IMR-90 (cell line): ENCODE data around the gene FRYL. TPM values are rescaled to one million over a fixed set of nuclear protein-coding genes. Genes with fewer than 3 reads are reported as not detected.

Experiments used
- ATAC-seq: fragments of 200-7000 bp; cut with Tn5 transposase; 2 replicates; pipeline ENCODE4 v1.9.1; 2020; ENCODE audit warnings: low read depth, mild to moderate bottlenecking, moderate library complexity
- BruUV-seq: library from RNA; stranded (reverse); fragments of 400-500 nt; replicated peaks from 2 replicates; lab custom pipeline; 2021; lab: Mats Ljungman, UMichigan
- CTCF ChIA-PET: fragments of 300-600 bp; formaldehyde crosslinking; extraction: SDS; loops from one replicate; lab custom pipeline; 2021; ENCODE audit warnings: antibody characterized with exemption; lab: Yijun Ruan, JAX
- POLR2A ChIA-PET: fragments of 300-600 bp; sonication (Branson Sonifier 250); formaldehyde crosslinking; loops from one replicate; lab custom pipeline; 2022; ENCODE audit warnings: antibody characterized with exemption; ENCODE audit not compliant: unreplicated experiment; lab: Charles Lee
- DNase-seq: peaks from one replicate; pipeline ENCODE4 v3.0.0; 2013
- H2AFZ ChIP-seq: replicated peaks from 2 replicates; pipeline ENCODE3; 2013; ENCODE audit warnings: low read length, mild to moderate bottlenecking; ENCODE audit not compliant: poor library complexity
- H2AK5ac ChIP-seq: 2 replicates; pipeline ENCODE4 v1.6.1; 2013; ENCODE audit warnings: low read depth, low read length, inconsistent platforms
- H2AK9ac ChIP-seq: replicated peaks from 2 replicates; pipeline ENCODE3; 2013; ENCODE audit warnings: mild to moderate bottlenecking, low read depth, low read length, moderate library complexity; ENCODE audit not compliant: poor library complexity
- H2BK120ac ChIP-seq: 2 replicates; pipeline ENCODE4 v1.6.1; 2013; ENCODE audit warnings: low read depth, low read length, inconsistent platforms
- H2BK15ac ChIP-seq: 3 replicates; pipeline ENCODE4 v1.6.1; 2013; ENCODE audit warnings: low read depth, low read length, inconsistent platforms
- H2BK20ac ChIP-seq: 2 replicates; pipeline ENCODE4 v1.6.1; 2013; ENCODE audit warnings: low read depth, mild to moderate bottlenecking, inconsistent platforms, low read length, moderate library complexity
- H2BK5ac ChIP-seq: 2 replicates; pipeline ENCODE4 v1.6.1; 2013; ENCODE audit warnings: mild to moderate bottlenecking, low read depth, low read length, inconsistent platforms; ENCODE audit not compliant: poor library complexity, severe bottlenecking
- H3K14ac ChIP-seq: replicated peaks from 2 replicates; pipeline ENCODE4 v1.6.1; 2013; ENCODE audit warnings: low read depth, low read length, inconsistent platforms
- H3K18ac ChIP-seq: 2 replicates; pipeline ENCODE4 v1.6.1; 2013; ENCODE audit warnings: low read depth, low read length, control low read depth
- H3K23ac ChIP-seq: 2 replicates; pipeline ENCODE4 v1.6.1; 2013; ENCODE audit warnings: low read depth, low read length, inconsistent platforms
- H3K27ac ChIP-seq: 2 replicates; pipeline ENCODE4 v1.5.1; 2013; ENCODE audit warnings: mild to moderate bottlenecking, control low read depth, low read length; ENCODE audit not compliant: insufficient read depth
- H3K27me3 ChIP-seq: 2 replicates; pipeline ENCODE4 v1.6.1; 2013; ENCODE audit warnings: low read length; ENCODE audit not compliant: control insufficient read depth, insufficient read depth
- H3K36me3 ChIP-seq: 2 replicates; pipeline ENCODE4 v1.6.1; 2013; ENCODE audit warnings: low read length, mixed read lengths; ENCODE audit not compliant: control insufficient read depth, insufficient read depth
- H3K4ac ChIP-seq: 2 replicates; pipeline ENCODE4 v1.6.1; 2013; ENCODE audit warnings: low read depth, low read length, inconsistent platforms
- H3K4me1 ChIP-seq: 2 replicates; pipeline ENCODE4 v1.6.1; 2013; ENCODE audit warnings: low read length, mixed read lengths; ENCODE audit not compliant: control insufficient read depth, insufficient read depth
- H3K4me2 ChIP-seq: 2 replicates; pipeline ENCODE4 v1.6.1; 2013; ENCODE audit warnings: low read depth, mild to moderate bottlenecking, control low read depth, low read length, moderate library complexity
- H3K4me3 ChIP-seq: 2 replicates; pipeline ENCODE4 v1.5.1; 2013; ENCODE audit warnings: low read depth, mild to moderate bottlenecking, control low read depth, low read length, moderate library complexity; ENCODE audit not compliant: insufficient read depth
- H3K56ac ChIP-seq: 2 replicates; pipeline ENCODE4 v1.6.1; 2013; ENCODE audit warnings: low read length, inconsistent platforms; ENCODE audit not compliant: insufficient read depth; ENCODE audit errors: extremely low read depth
- H3K79me1 ChIP-seq, 2 experiments: 2 replicates each; pipeline ENCODE4 v1.6.1; 2013; ENCODE audit warnings: low read length in 2 of 2, inconsistent platforms in 1 of 2, low read depth in 1 of 2
- H3K9ac ChIP-seq: 2 replicates; pipeline ENCODE4 v1.6.1; 2013; ENCODE audit warnings: low read depth, low read length, control low read depth
- H3K9me1 ChIP-seq: 2 replicates; pipeline ENCODE4 v1.6.1; 2013; ENCODE audit warnings: low read length, inconsistent platforms; ENCODE audit not compliant: insufficient read depth
- H3K9me3 ChIP-seq: 2 replicates; pipeline ENCODE4 v1.6.1; 2013; ENCODE audit warnings: low read length; ENCODE audit not compliant: control insufficient read depth, insufficient read depth
- H4K20me1 ChIP-seq: 2 replicates; pipeline ENCODE4 v1.6.1; 2013; ENCODE audit warnings: low read length, inconsistent platforms; ENCODE audit not compliant: insufficient read depth
- H4K5ac ChIP-seq: 2 replicates; pipeline ENCODE4 v1.6.1; 2013; ENCODE audit warnings: mild to moderate bottlenecking, low read depth, low read length, control low read depth
- H4K8ac ChIP-seq, 2 experiments: 2 replicates each; pipeline ENCODE4 v1.6.1; 2013; ENCODE audit warnings: low read depth in 2 of 2, low read length in 2 of 2, control low read depth in 1 of 2, inconsistent platforms in 1 of 2
- H4K91ac ChIP-seq: 2 replicates; pipeline ENCODE4 v1.6.1; 2013; ENCODE audit warnings: low read depth, low read length, inconsistent platforms; ENCODE audit not compliant: insufficient read depth
- CEBPB ChIP-seq: IDR thresholded peaks from 2 replicates; pipeline ENCODE4 v1.6.1; 2012; ENCODE audit warnings: low read depth, low read length, improper control_type of control experiment
- CHD1 ChIP-seq: IDR thresholded peaks from 2 replicates; pipeline ENCODE4 v1.6.1; 2012; ENCODE audit warnings: low read depth, low read length, improper control_type of control experiment
- MXI1 ChIP-seq: IDR thresholded peaks from 2 replicates; pipeline ENCODE4 v1.6.1; 2012; ENCODE audit warnings: low read depth, mild to moderate bottlenecking, low read length, moderate library complexity, borderline replicate concordance
- POLR2A ChIP-seq: IDR thresholded peaks from 2 replicates; pipeline ENCODE4 v1.6.1; 2012; ENCODE audit warnings: mild to moderate bottlenecking, low read depth, low read length
- WGBS, 2 experiments: methylation state at CpG; one replicate each; pipeline versions ENCODE4 v1.1.5 to v1.1.7; 2013; ENCODE audit warnings: missing lambda C conversion rate in 2 of 2; ENCODE audit not compliant: insufficient read length in 1 of 2; ENCODE audit errors: extremely low coverage in 2 of 2; 5-methylcytosine and 5-hydroxymethylcytosine counted together
- dilution Hi-C: fragments of 300-500 bp; cut with HindIII; formaldehyde crosslinking; loops from one replicate; pipeline ENCODE4 v1.14.3; 2018; ENCODE audit warnings: low sequenced_read_pairs; ENCODE audit not compliant: unreplicated experiment
- in situ Hi-C: fragments of 300-500 bp; cut with MboI; formaldehyde crosslinking; loops from 3 replicates; pipeline ENCODE4 v1.14.3; 2019; ENCODE audit warnings: low sequenced_read_pairs, inconsistent platforms, mixed read lengths
- intact Hi-C: fragments of 100-400 bp; cut with micrococcal nuclease; formaldehyde crosslinking; loops from 2 replicates; pipeline ENCODE4 v1.10.0; 2022
- polyA plus RNA-seq, 3 experiments: library from polyadenylated mRNA; depleted of rRNA; stranded (reverse); fragments of >200 nt; gene quantifications; 2 replicates each; pipeline ENCODE4 v1.2.3, GENCODE V29; 2012; ENCODE audit warnings: low replicate concordance in 1 of 3
- total RNA-seq: library from RNA; depleted of rRNA; stranded (reverse); fragments of >200 nt; gene quantifications from 2 replicates; pipeline ENCODE4 v1.2.3, GENCODE V29; 2012
- TF ChIP-seq, protein P1 (sequence below): conservative IDR thresholded peaks from 2 replicates; pipeline ENCODE4 v1.5.1; 2012; ENCODE audit warnings: mild to moderate bottlenecking, low read depth, low read length, improper control_type of control experiment

The FRYL gene
- total and polyA plus RNA-seq, 2 of the 4 experiments (the other 2 are of a cell fraction) = 9.9 to 77.4 TPM

DNA sequence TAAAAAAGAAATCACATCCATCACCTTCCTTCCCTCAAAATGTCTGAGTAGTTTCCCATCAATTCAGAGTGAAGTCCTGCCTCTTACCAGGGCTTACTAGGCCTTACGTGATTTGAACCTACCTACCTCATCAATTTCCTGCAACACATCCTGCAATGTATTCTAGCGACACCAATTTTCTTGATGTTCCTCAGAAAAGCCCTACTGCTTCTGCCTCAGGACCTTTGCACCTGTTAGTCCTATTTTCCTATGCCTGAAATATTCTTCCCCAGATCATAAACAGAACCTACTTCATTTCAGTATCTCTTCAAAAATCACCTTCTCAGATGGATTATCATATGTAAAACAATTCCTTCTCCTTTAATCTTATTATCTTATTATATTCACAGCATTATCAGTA, 237.2 kb downstream of the FRYL start:
- H3K14ac ChIP-seq = no peak overlapping the region
- H3K4me1 ChIP-seq = peaks cover 2% of the 10 kb centered on the region; the same call in 1 of the 2 replicates
- no peak overlapping the region for H3K4ac ChIP-seq
- no peaks in the 10 kb centered on the region for H3K27me3 ChIP-seq
- no peak overlapping the region for H4K5ac ChIP-seq
- no peak overlapping the region for H2AK9ac ChIP-seq
- H3K27ac ChIP-seq = no peak overlapping the region
- no TSS peak for BruUV-seq
- CTCF ChIA-PET = no interaction called here
- no peak overlapping the region for H2BK5ac ChIP-seq
- H3K36me3 ChIP-seq = peaks cover 20% of the 10 kb centered on the region
- WGBS, 2 experiments = 90% methylated on average over 2 of the region's 2 CpGs; no CpG with 5 or more reads in 1 of the 2 experiments
- POLR2A ChIA-PET = no interaction called here
- no peak overlapping the region for H2BK15ac ChIP-seq
- ATAC-seq (no peak), DNase-seq (no peak)
- no peaks in the 10 kb centered on the region for H3K9me1 ChIP-seq
- no peak overlapping the region for H3K4me2 ChIP-seq
- in situ Hi-C loops = loop anchor here (10.0 kb wide), 1 partner anchor 408 kb away; the partner anchor contains the start of gene TXK
- H4K20me1 ChIP-seq = no peaks in the 10 kb centered on the region
- H3K18ac ChIP-seq = no peak overlapping the region
- intact Hi-C loops = no loop called here
- no peak overlapping the region for H3K4me3 ChIP-seq
- H2AFZ ChIP-seq = no peak overlapping the region
- no peak overlapping the region for H4K91ac ChIP-seq
- no peak for TF ChIP-seq CEBPB
- no peak for TF ChIP-seq POLR2A
- no peak for TF ChIP-seq CHD1
- TF ChIP-seq MXI1 = no peak
- TF ChIP-seq, protein P1, sequence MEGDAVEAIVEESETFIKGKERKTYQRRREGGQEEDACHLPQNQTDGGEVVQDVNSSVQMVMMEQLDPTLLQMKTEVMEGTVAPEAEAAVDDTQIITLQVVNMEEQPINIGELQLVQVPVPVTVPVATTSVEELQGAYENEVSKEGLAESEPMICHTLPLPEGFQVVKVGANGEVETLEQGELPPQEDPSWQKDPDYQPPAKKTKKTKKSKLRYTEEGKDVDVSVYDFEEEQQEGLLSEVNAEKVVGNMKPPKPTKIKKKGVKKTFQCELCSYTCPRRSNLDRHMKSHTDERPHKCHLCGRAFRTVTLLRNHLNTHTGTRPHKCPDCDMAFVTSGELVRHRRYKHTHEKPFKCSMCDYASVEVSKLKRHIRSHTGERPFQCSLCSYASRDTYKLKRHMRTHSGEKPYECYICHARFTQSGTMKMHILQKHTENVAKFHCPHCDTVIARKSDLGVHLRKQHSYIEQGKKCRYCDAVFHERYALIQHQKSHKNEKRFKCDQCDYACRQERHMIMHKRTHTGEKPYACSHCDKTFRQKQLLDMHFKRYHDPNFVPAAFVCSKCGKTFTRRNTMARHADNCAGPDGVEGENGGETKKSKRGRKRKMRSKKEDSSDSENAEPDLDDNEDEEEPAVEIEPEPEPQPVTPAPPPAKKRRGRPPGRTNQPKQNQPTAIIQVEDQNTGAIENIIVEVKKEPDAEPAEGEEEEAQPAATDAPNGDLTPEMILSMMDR = no peak
- H2BK120ac ChIP-seq = no peak overlapping the region
- H2BK20ac ChIP-seq = no peak overlapping the region
- H3K23ac ChIP-seq = no peak overlapping the region
- H2AK5ac ChIP-seq = no peak overlapping the region
- no peaks in the 10 kb centered on the region for H3K9me3 ChIP-seq
- no peak overlapping the region for H4K8ac ChIP-seq
- H3K56ac ChIP-seq = no peak overlapping the region
- dilution Hi-C loops = no loop called here
- no peak overlapping the region for H3K9ac ChIP-seq
- H3K79me1 ChIP-seq = no peaks in the 10 kb centered on the region
